Neural cell (in vitro differentiated cells): ENCODE measurements around the gene ZNF701.

Experiments used
- CTCF ChIP-seq: fragments of 450-650 bp; IDR thresholded peaks from 2 replicates; pipeline ENCODE4 v1.5.1; 2014; ENCODE audit warnings: antibody characterized with exemption, mild to moderate bottlenecking, moderate library complexity; ENCODE audit not compliant: poor library complexity, severe bottlenecking
- EZH2 ChIP-seq: fragments of 200-600, 300-800 bp; shearing (Covaris generic), sonication (generic); IDR thresholded peaks from 2 replicates; pipeline ENCODE4 v1.6.1; 2014; ENCODE audit warnings: antibody characterized with exemption, low read length, borderline replicate concordance, mild to moderate bottlenecking; ENCODE audit not compliant: insufficient read depth, poor library complexity, severe bottlenecking
- POLR2AphosphoS5 ChIP-seq: IDR thresholded peaks from 2 replicates; pipeline ENCODE4 v1.6.1; 2012
- RAD21 ChIP-seq: fragments of 450-650 bp; conservative IDR thresholded peaks from 2 replicates; pipeline ENCODE4 v1.6.1; 2014; ENCODE audit warnings: antibody characterized with exemption, mild to moderate bottlenecking, moderate library complexity
- REST ChIP-seq: IDR thresholded peaks from 2 replicates; pipeline ENCODE4 v1.6.1; 2012; ENCODE audit warnings: borderline replicate concordance
- SMC3 ChIP-seq: fragments of 450-650 bp; conservative IDR thresholded peaks from 2 replicates; pipeline ENCODE4 v1.6.1; 2014; ENCODE audit warnings: antibody characterized with exemption, mild to moderate bottlenecking, moderate library complexity; ENCODE audit not compliant: poor library complexity

- TF ChIP-seq RAD21 = no peak
- TF ChIP-seq SMC3 = no peak
- no peak for TF ChIP-seq CTCF
- TF ChIP-seq EZH2 = no peak
- TF ChIP-seq REST = no peak
- TF ChIP-seq POLR2AphosphoS5 = no peak
Measured at GRCh38 chr19:52635786-52636570, 65.9 kb downstream of the ZNF701 start.
